ENCODE data around the gene ZNF14.

- TF ChIP-seq POLR2AphosphoS5 (IDR thresholded peaks at IDR 0.05; ENCODE audit: low read depth), result no peak
- TF ChIP-seq CTCF (IDR thresholded peaks at IDR 0.05; ENCODE audit: insufficient read depth, low read length), result no peak
Measured at GRCh38 chr19:19741184-19741583, 8.3 kb upstream of the ZNF14 start.

Measured in HL-60 (cell line).